SK-N-SH (cell line): Measurements from ENCODE around the gene GPRC5B. TPM values are rescaled to one million over a fixed set of nuclear protein-coding genes. Genes with fewer than 3 reads are reported as not detected.

ENCODE experiments used
- CTCF ChIA-PET: fragments of 300-600, 350-600 bp; formaldehyde crosslinking; extraction: SDS; loops from one replicate; lab custom pipeline; 2021; lab: Yijun Ruan, JAX
- POLR2A ChIA-PET: fragments of 350-600 bp; sonication (Branson Sonifier 250); formaldehyde crosslinking; extraction: SDS; loops from one replicate; lab custom pipeline; 2020; ENCODE audit warnings: antibody characterized with exemption, inconsistent platforms; lab: Yijun Ruan, JAX
- DNase-seq: peaks from one replicate; pipeline ENCODE4 v3.0.0; 2012
- H2AFZ ChIP-seq: fragments of 200-600 bp; sonication (generic); 2 replicates; pipeline ENCODE4 v1.8.1; 2016; ENCODE audit warnings: antibody characterized with exemption, mild to moderate bottlenecking, low read depth
- H3F3A ChIP-seq: fragments of 200-600 bp; sonication (generic); replicated peaks from 2 replicates; pipeline ENCODE3; 2016; ENCODE audit warnings: antibody characterized with exemption, mild to moderate bottlenecking; ENCODE audit not compliant: insufficient read depth
- H3K27ac ChIP-seq, 2 experiments: fragments of 200-500 bp in 1 of 2; fragments of 200-600 bp in 1 of 2; sonication (Bioruptor generic) in 1 of 2; sonication (generic), shearing (Covaris generic) in 1 of 2; 2 replicates each; pipeline versions ENCODE4 v1.5.1 to v1.6.1; 2014 to 2016; ENCODE audit warnings: low read depth in 2 of 2, inconsistent platforms in 1 of 2, low read length in 1 of 2, mild to moderate bottlenecking in 1 of 2, mixed read lengths in 1 of 2
- H3K27me3 ChIP-seq: fragments of 200-600 bp; sonication (generic), shearing (Covaris generic); 2 replicates; pipeline ENCODE4 v1.6.1; 2016; ENCODE audit warnings: mixed run types; ENCODE audit not compliant: insufficient read depth
- H3K36me3 ChIP-seq, 2 experiments: fragments of 200-500 bp in 1 of 2; fragments of 200-600 bp in 1 of 2; sonication (Bioruptor generic) in 1 of 2; sonication (generic) in 1 of 2; replicated peaks in 1 of 2; 2 replicates each; pipeline versions ENCODE3 to v1.5.1; 2014 to 2016; ENCODE audit warnings: low read length in 1 of 2, mild to moderate bottlenecking in 1 of 2; ENCODE audit not compliant: insufficient read depth in 2 of 2, control insufficient read depth in 1 of 2
- H3K4me1 ChIP-seq, 2 experiments: fragments of 200-500 bp in 1 of 2; fragments of 200-600 bp in 1 of 2; sonication (Bioruptor generic) in 1 of 2; sonication (generic), shearing (Covaris generic) in 1 of 2; 2 replicates each; pipeline versions ENCODE4 v1.5.1 to v1.6.1; 2014 to 2016; ENCODE audit warnings: low read depth in 1 of 2, low read length in 1 of 2, mixed run types in 1 of 2; ENCODE audit not compliant: insufficient read depth in 2 of 2, control insufficient read depth in 1 of 2
- H3K4me2 ChIP-seq: fragments of 200-600 bp; sonication (generic), shearing (Covaris generic); 2 replicates; pipeline ENCODE4 v1.6.1; 2017; ENCODE audit warnings: mixed run types
- H3K4me3 ChIP-seq, 2 experiments: fragments of 200-500 bp in 1 of 2; fragments of 200-600 bp in 1 of 2; sonication (Bioruptor generic) in 1 of 2; sonication (generic), shearing (Covaris generic) in 1 of 2; 2 replicates each; pipeline versions ENCODE4 v1.5.1 to v1.8.1; 2014 to 2016; ENCODE audit warnings: low read depth in 2 of 2, inconsistent platforms in 1 of 2, low read length in 1 of 2, mild to moderate bottlenecking in 1 of 2, mixed read lengths in 1 of 2, moderate library complexity in 1 of 2
- H3K79me2 ChIP-seq: fragments of 200-600 bp; sonication (generic); 2 replicates; pipeline ENCODE4 v1.8.1; 2017; ENCODE audit warnings: mild to moderate bottlenecking; ENCODE audit not compliant: insufficient read depth
- H3K9ac ChIP-seq: fragments of 200-600 bp; sonication (generic); 2 replicates; pipeline ENCODE4 v1.6.1; 2017; ENCODE audit warnings: mixed run types
- H3K9me2 ChIP-seq: fragments of 200-600 bp; sonication (generic); 2 replicates; pipeline ENCODE4 v1.6.1; 2017; ENCODE audit warnings: mixed run types
- H3K9me3 ChIP-seq: fragments of 200-600 bp; sonication (generic); 2 replicates; pipeline ENCODE4 v1.6.1; 2017; ENCODE audit warnings: mixed run types, mild to moderate bottlenecking, moderate library complexity
- H4K20me1 ChIP-seq: fragments of 200-600 bp; sonication (generic); 2 replicates; pipeline ENCODE4 v1.6.1; 2017; ENCODE audit warnings: mild to moderate bottlenecking, mixed run types; ENCODE audit not compliant: insufficient read depth
- ELF1 ChIP-seq: IDR thresholded peaks from 2 replicates; pipeline ENCODE4 v1.4.0; 2012
- EZH2phosphoT487 ChIP-seq: fragments of 200-600 bp; sonication (generic); IDR thresholded peaks from 2 replicates; pipeline ENCODE4 v1.6.1; 2017; ENCODE audit warnings: low read depth, mixed run types, mild to moderate bottlenecking, antibody characterized with exemption, moderate library complexity, borderline replicate concordance
- FOSL2 ChIP-seq: IDR thresholded peaks from 2 replicates; pipeline ENCODE4 v1.4.0; 2012; ENCODE audit warnings: low read depth, mild to moderate bottlenecking, moderate library complexity, borderline replicate concordance
- GABPA ChIP-seq: IDR thresholded peaks from 2 replicates; pipeline ENCODE4 v1.4.0; 2012; ENCODE audit warnings: low read depth, mild to moderate bottlenecking
- GATA2 ChIP-seq: sonication (generic); formaldehyde crosslinking; IDR thresholded peaks from 2 replicates; pipeline ENCODE4 v1.5.0; 2020; ENCODE audit warnings: mild to moderate bottlenecking, missing genetic modification reagents
- IRF3 ChIP-seq: fragments of 150-350 bp; IDR thresholded peaks from 2 replicates; pipeline ENCODE4 v1.6.1; 2016; ENCODE audit warnings: mild to moderate bottlenecking, low read depth, low read length
- MXI1 ChIP-seq: IDR thresholded peaks from 2 replicates; pipeline ENCODE4 v1.6.1; 2012; ENCODE audit warnings: mild to moderate bottlenecking, low read depth, low read length, improper control_type of control experiment
- NFIC ChIP-seq: IDR thresholded peaks from 2 replicates; pipeline ENCODE4 v1.4.0; 2012; ENCODE audit warnings: borderline replicate concordance
- NRF1 ChIP-seq: IDR thresholded peaks from 2 replicates; pipeline ENCODE4 v1.6.1; 2012; ENCODE audit warnings: low read depth, mild to moderate bottlenecking, low read length
- PBX3 ChIP-seq: IDR thresholded peaks from 2 replicates; pipeline ENCODE4; 2012
- POLR2AphosphoS5 ChIP-seq: IDR thresholded peaks from 2 replicates; pipeline ENCODE4 v1.6.1; 2012; ENCODE audit warnings: low read depth, low read length
- RAD21 ChIP-seq: IDR thresholded peaks from 2 replicates; pipeline ENCODE4 v1.6.1; 2012; ENCODE audit warnings: mild to moderate bottlenecking, low read length
- REST ChIP-seq: IDR thresholded peaks from 2 replicates; pipeline ENCODE4 v1.6.1; 2012; ENCODE audit warnings: mild to moderate bottlenecking, low read depth, low read length, moderate library complexity
- RXRA ChIP-seq: IDR thresholded peaks from 2 replicates; pipeline ENCODE4 v1.4.0; 2012; ENCODE audit warnings: low read depth, mild to moderate bottlenecking, borderline replicate concordance
- SIN3A ChIP-seq: IDR thresholded peaks from 2 replicates; pipeline ENCODE4 v1.6.1; 2012; ENCODE audit warnings: low read depth, mild to moderate bottlenecking, low read length, moderate library complexity, borderline replicate concordance
- TAF1 ChIP-seq: IDR thresholded peaks from 2 replicates; pipeline ENCODE4 v1.6.1; 2012; ENCODE audit warnings: low read depth, mild to moderate bottlenecking, low read length, moderate library complexity, borderline replicate concordance
- USF1 ChIP-seq: IDR thresholded peaks from 2 replicates; pipeline ENCODE4 v1.4.0; 2012; ENCODE audit warnings: low read depth, borderline replicate concordance
- USF2 ChIP-seq: fragments of 150-350 bp; IDR thresholded peaks from 2 replicates; pipeline ENCODE4 v1.6.1; 2017; ENCODE audit warnings: antibody characterized with exemption, low read length, low read depth, borderline replicate concordance
- ZBTB33 ChIP-seq: IDR thresholded peaks from 2 replicates; pipeline ENCODE4 v1.4.0; 2012; ENCODE audit warnings: low read depth, borderline replicate concordance
- WGBS: methylation state at CpG from one replicate; pipeline ENCODE4 v1.1.6; 2017; ENCODE audit warnings: low lambda C conversion rate; 5-methylcytosine and 5-hydroxymethylcytosine counted together
- polyA plus RNA-seq, 3 experiments: library from polyadenylated mRNA; depleted of rRNA; stranded (reverse); fragments of >200 nt; gene quantifications; 2 replicates each; pipeline ENCODE4 v1.2.3, GENCODE V29; 2012

GPRC5B gene
- polyA plus RNA-seq, 1 of the 3 experiments (the other 2 are of a cell fraction) = 1.1 TPM

- no peaks in the 10 kb centered on the region for H3K79me2 ChIP-seq
- TF ChIP-seq GABPA = no peak
- TF ChIP-seq NFIC = no peak
- no peak for TF ChIP-seq IRF3
- TF ChIP-seq MXI1 = no peak
- no peak for TF ChIP-seq EZH2phosphoT487
- TF ChIP-seq ELF1 = no peak
- TF ChIP-seq SIN3A = no peak
- no peak for TF ChIP-seq ZBTB33
- TF ChIP-seq PBX3 = no peak
- TF ChIP-seq POLR2AphosphoS5 = no peak
- no peak for TF ChIP-seq GATA2 (CRISPR knock-in tag)
- TF ChIP-seq RAD21 = no peak
- TF ChIP-seq NRF1 = no peak
- no peak for TF ChIP-seq RXRA
- TF ChIP-seq FOSL2 = no peak
- TF ChIP-seq USF1 = no peak
- no peak for TF ChIP-seq REST
- TF ChIP-seq USF2 = no peak
- TF ChIP-seq TAF1 = no peak
Observed at GRCh38 chr16:19919142-19919541, 34.5 kb upstream of the GPRC5B start.

More at GRCh38 chr16:19919142-19919541, 34.5 kb upstream of the GPRC5B start:
- no peaks in the 10 kb centered on the region for H3K36me3 ChIP-seq
- ChIA-PET POLR2A (no interaction called here), CTCF (interaction anchor here (1.0 kb wide), 1 partner anchor 12 kb away, joined by 3 read pairs; no protein-coding TSS in a partner anchor)
- no peak for DNase-seq
- no peak overlapping the region for H3K27ac ChIP-seq
- 83% methylated on average over 7 of the region's 7 CpGs for WGBS
- H3K4me2 ChIP-seq = no peak overlapping the region
- no peaks in the 10 kb centered on the region for H3K9me2 ChIP-seq
- no peaks in the 10 kb centered on the region for H3K4me1 ChIP-seq
- H3K27me3 ChIP-seq = no peaks in the 10 kb centered on the region
- no peaks in the 10 kb centered on the region for H3F3A ChIP-seq
- no peaks in the 10 kb centered on the region for H3K9me3 ChIP-seq
- H2AFZ ChIP-seq = no peak overlapping the region
- H3K9ac ChIP-seq = no peak overlapping the region
- H3K4me3 ChIP-seq = no peak overlapping the region
- no peaks in the 10 kb centered on the region for H4K20me1 ChIP-seq
